ENCODE results near the gene EXOG.

Gene EXOG

DNA sequence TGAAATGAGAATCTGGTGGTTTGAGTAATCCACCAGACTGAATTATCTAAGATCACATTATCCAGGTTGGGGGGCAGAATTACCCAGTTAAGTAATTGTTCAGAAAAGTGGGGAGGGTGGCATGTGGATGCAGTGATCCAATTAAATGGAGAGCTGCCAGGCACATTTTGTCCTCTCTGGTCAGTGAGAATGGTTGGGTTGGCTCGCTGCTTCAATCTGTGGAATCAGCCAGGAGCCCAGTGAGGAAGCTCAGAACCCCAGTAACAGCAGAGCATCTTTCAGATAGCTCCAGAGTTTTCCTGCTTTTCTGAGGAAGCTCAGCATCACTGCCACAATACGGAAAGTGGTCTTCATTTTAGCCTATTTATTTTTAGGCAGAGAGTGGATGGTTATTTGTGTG lies 6.4 kb upstream of the EXOG start:
- H3K4me3 ChIP-seq (ENCODE audit: low read depth in 1 of 2, low read length in 2 of 2): no peak overlapping the region
- no peaks in the 10 kb centered on the region for H3K4me1 ChIP-seq (ENCODE audit: control insufficient read depth in 1 of 2, insufficient read depth in 2 of 2, low read length in 2 of 2)
- no peaks in the 10 kb centered on the region for H3K9me3 ChIP-seq (ENCODE audit: control insufficient read depth in 1 of 2, low read length in 2 of 2)
- H3K36me3 ChIP-seq (ENCODE audit: control insufficient read depth in 1 of 2, insufficient read depth in 2 of 2, low read length in 2 of 2): peaks cover 4 to 8% of the 10 kb centered on the region in 2 donors
- no peaks in the 10 kb centered on the region for H3K27me3 ChIP-seq (ENCODE audit: low read depth, low read length)
- no peak overlapping the region for H3K27ac ChIP-seq (ENCODE audit: low read length)

DNA sequence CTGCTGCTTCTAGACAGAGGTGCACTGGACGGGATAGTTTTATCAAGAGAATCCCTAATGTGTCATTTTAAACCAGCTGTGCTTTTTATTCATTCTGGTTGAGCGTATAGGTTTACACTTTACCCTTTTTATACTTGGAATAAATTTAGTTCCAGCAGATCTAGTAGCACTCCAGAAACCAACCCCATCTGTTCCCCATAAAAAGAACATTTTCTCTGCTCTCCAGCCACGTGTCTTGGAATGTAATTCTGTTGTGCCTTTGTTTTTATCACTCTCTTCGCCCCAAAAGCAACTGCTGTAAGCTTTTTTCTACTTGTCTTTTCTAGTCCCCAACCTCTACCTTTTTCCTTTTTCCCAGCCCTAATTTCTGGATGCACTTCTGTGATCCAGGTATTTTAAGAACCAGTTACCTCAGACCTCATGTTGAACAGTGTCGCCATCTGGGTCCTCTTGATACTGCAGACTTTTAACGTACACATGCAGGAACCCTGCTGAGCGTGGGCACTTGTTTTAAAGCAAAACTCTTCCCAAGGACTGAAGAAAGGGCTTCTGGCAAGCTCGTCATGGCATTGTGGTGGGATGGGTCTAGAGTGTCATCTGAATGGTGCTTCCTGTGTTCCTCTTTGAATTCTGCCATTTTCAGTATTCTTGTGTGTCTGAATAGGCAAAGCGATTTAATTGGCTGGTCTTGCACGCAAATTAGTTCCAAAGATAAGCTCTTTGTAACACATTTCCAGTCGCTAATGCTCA lies 5.7 kb upstream of the EXOG start:
- H3K4me1 ChIP-seq (ENCODE audit: control insufficient read depth in 1 of 2, insufficient read depth in 2 of 2, low read length in 2 of 2): no peaks in the 10 kb centered on the region
- H3K27ac ChIP-seq (ENCODE audit: low read length): no peak overlapping the region
- H3K4me3 ChIP-seq (ENCODE audit: low read depth in 1 of 2, low read length in 2 of 2): no peak overlapping the region
- peaks cover 3 to 4% of the 10 kb centered on the region in 2 donors for H3K36me3 ChIP-seq (ENCODE audit: control insufficient read depth in 1 of 2, insufficient read depth in 2 of 2, low read length in 2 of 2)
- no peaks in the 10 kb centered on the region for H3K27me3 ChIP-seq (ENCODE audit: low read depth, low read length)
- no peaks in the 10 kb centered on the region for H3K9me3 ChIP-seq (ENCODE audit: control insufficient read depth in 1 of 2, low read length in 2 of 2)

GRCh38 chr3:38491215-38491614 lies 4.9 kb upstream of the EXOG start:
- no peak overlapping the region for H3K4me3 ChIP-seq (ENCODE audit: low read depth in 1 of 2, low read length in 2 of 2)
- H3K36me3 ChIP-seq (ENCODE audit: control insufficient read depth in 1 of 2, insufficient read depth in 2 of 2, low read length in 2 of 2): peaks cover 3 to 4% of the 10 kb centered on the region in 2 donors
- H3K27me3 ChIP-seq (ENCODE audit: low read depth, low read length): no peaks in the 10 kb centered on the region
- H3K9me3 ChIP-seq (ENCODE audit: control insufficient read depth in 1 of 2, low read length in 2 of 2): no peaks in the 10 kb centered on the region
- no peaks in the 10 kb centered on the region for H3K4me1 ChIP-seq (ENCODE audit: control insufficient read depth in 1 of 2, insufficient read depth in 2 of 2, low read length in 2 of 2)
- no peak overlapping the region for H3K27ac ChIP-seq (ENCODE audit: low read length)

DNA sequence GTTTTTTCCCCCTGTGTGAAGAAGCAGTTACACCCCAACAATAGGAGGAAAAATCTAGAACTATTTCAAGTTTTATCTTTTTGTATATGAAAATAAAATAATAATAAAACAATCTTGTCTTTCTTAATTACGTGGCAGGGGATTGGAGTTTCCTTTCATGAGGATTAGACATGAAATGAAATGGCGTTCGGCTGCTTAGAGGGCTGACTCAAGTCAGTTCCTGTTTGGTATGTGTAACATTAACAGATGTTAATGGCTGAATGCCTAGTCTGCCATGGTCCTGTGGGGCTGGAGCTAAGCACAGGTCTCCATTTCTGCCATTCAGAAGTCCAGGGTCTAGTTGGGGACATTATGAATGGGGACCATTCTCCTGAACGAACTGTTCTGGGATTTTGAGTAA lies 3.1 kb upstream of the EXOG start:
- H3K36me3 ChIP-seq (ENCODE audit: control insufficient read depth in 1 of 2, insufficient read depth in 2 of 2, low read length in 2 of 2): peaks cover 3 to 4% of the 10 kb centered on the region in 2 donors
- peaks cover 7 to 8% of the 10 kb centered on the region in 2 donors for H3K4me1 ChIP-seq (ENCODE audit: control insufficient read depth in 1 of 2, insufficient read depth in 2 of 2, low read length in 2 of 2)
- no peaks in the 10 kb centered on the region for H3K27me3 ChIP-seq (ENCODE audit: low read depth, low read length)
- H3K9me3 ChIP-seq (ENCODE audit: control insufficient read depth in 1 of 2, low read length in 2 of 2): no peaks in the 10 kb centered on the region
- H3K27ac ChIP-seq (ENCODE audit: low read length): no peak overlapping the region
- H3K4me3 ChIP-seq (ENCODE audit: low read depth in 1 of 2, low read length in 2 of 2): no peak overlapping the region

GRCh38 chr3:38497031-38497430 lies 891 bp downstream of the EXOG start:
- H3K9me3 ChIP-seq (ENCODE audit: control insufficient read depth in 1 of 2, low read length in 2 of 2): no peaks in the 10 kb centered on the region
- H3K27ac ChIP-seq (ENCODE audit: low read length): peak overlapping the region; percentile 45
- peaks cover 11 to 14% of the 10 kb centered on the region in 2 donors for H3K36me3 ChIP-seq (ENCODE audit: control insufficient read depth in 1 of 2, insufficient read depth in 2 of 2, low read length in 2 of 2)
- peak overlapping the region; percentile 81 to 88 for H3K4me3 ChIP-seq (ENCODE audit: low read depth in 1 of 2, low read length in 2 of 2)
- no peaks in the 10 kb centered on the region for H3K27me3 ChIP-seq (ENCODE audit: low read depth, low read length)
- peaks cover 7 to 8% of the 10 kb centered on the region in 2 donors for H3K4me1 ChIP-seq (ENCODE audit: control insufficient read depth in 1 of 2, insufficient read depth in 2 of 2, low read length in 2 of 2)

DNA sequence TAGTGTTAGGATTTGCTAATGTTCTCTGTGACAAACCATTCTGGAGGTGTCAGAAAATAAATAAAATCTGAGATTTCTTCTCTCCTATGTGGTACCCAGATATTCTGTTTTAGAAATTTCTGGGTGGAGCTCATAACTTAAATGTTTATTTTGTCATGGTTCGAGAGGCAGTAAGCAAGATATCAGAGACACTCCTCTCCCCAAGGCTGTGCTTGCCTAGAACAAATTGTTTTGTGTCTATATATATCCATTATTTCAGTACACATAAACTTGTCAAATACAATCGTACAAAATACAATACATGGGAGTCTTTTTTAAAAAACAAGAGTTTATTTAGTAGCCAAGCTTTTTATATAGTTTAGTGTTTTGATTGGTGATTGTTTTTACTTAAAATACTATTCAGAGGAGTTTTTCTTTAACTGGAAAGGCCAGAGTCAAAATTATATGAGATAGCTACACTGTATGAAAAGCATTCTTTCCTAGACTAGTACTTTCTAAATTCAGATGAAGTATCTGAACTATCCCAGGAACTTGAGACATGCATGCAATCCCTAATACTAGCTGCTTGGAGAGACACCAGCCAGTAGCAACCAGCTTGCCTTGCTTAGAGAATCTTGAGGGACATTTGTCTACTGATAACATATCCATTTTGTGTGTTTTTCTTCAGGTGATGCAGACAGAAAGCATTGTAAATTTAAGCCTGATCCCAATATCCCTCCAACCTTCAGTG lies 4.7 kb downstream of the EXOG start:
- no peak overlapping the region for H3K27ac ChIP-seq (ENCODE audit: low read length)
- H3K27me3 ChIP-seq (ENCODE audit: low read depth, low read length): no peaks in the 10 kb centered on the region

GRCh38 chr3:38507120-38507519 lies 11.0 kb downstream of the EXOG start:
- no peak overlapping the region for H3K27ac ChIP-seq (ENCODE audit: low read length)
- H3K36me3 ChIP-seq (ENCODE audit: control insufficient read depth in 1 of 2, insufficient read depth in 2 of 2, low read length in 2 of 2): peaks cover 32 to 51% of the 10 kb centered on the region in 2 donors
- no peaks in the 10 kb centered on the region for H3K27me3 ChIP-seq (ENCODE audit: low read depth, low read length)
- no peaks in the 10 kb centered on the region for H3K9me3 ChIP-seq (ENCODE audit: control insufficient read depth in 1 of 2, low read length in 2 of 2)
- no peaks in the 10 kb centered on the region for H3K4me1 ChIP-seq (ENCODE audit: control insufficient read depth in 1 of 2, insufficient read depth in 2 of 2, low read length in 2 of 2)
- H3K4me3 ChIP-seq (ENCODE audit: low read depth in 1 of 2, low read length in 2 of 2): no peak overlapping the region

More for the DNA sequence above, 4.7 kb downstream of the EXOG start:
- Histone ChIP-seq H3K9me3 (ENCODE audit: control insufficient read depth in 1 of 2, low read length in 2 of 2) (no peaks in the 10 kb centered on the region), H3K36me3 (ENCODE audit: control insufficient read depth in 1 of 2, insufficient read depth in 2 of 2, low read length in 2 of 2) (peaks cover 18 to 33% of the 10 kb centered on the region in 2 donors), H3K4me3 (ENCODE audit: low read depth in 1 of 2, low read length in 2 of 2) (no peak overlapping the region), H3K4me1 (ENCODE audit: control insufficient read depth in 1 of 2, insufficient read depth in 2 of 2, low read length in 2 of 2) (peaks cover 7 to 8% of the 10 kb centered on the region in 2 donors)

DNA sequence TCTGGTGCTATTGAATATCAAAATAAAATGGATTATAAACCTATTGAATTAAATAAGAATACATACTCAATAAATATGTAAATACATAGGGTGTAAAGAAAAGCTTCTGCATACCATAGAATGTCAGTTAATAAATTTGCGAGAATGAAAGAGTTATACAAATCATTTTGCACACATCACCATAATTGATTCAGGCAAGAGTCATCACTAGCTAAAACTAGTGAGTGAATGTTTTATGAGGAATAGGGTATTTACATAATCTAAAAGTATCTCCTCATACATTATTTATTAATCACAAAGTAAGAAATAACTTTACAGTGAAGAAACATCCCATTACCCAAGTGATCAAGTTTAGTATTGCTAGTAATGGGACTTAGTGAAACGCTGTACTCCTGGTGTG lies 13.6 kb downstream of the EXOG start:
- peaks cover 35 to 56% of the 10 kb centered on the region in 2 donors for H3K36me3 ChIP-seq (ENCODE audit: control insufficient read depth in 1 of 2, insufficient read depth in 2 of 2, low read length in 2 of 2)
- H3K27me3 ChIP-seq (ENCODE audit: low read depth, low read length): no peaks in the 10 kb centered on the region
- H3K27ac ChIP-seq (ENCODE audit: low read length): no peak overlapping the region
- H3K4me1 ChIP-seq (ENCODE audit: control insufficient read depth in 1 of 2, insufficient read depth in 2 of 2, low read length in 2 of 2): no peaks in the 10 kb centered on the region
- H3K4me3 ChIP-seq (ENCODE audit: low read depth in 1 of 2, low read length in 2 of 2): no peak overlapping the region
- H3K9me3 ChIP-seq (ENCODE audit: control insufficient read depth in 1 of 2, low read length in 2 of 2): no peaks in the 10 kb centered on the region

GRCh38 chr3:38510631-38511030 lies 14.5 kb downstream of the EXOG start:
- H3K27ac ChIP-seq (ENCODE audit: low read length): no peak overlapping the region
- no peaks in the 10 kb centered on the region for H3K9me3 ChIP-seq (ENCODE audit: control insufficient read depth in 1 of 2, low read length in 2 of 2)
- no peaks in the 10 kb centered on the region for H3K4me1 ChIP-seq (ENCODE audit: control insufficient read depth in 1 of 2, insufficient read depth in 2 of 2, low read length in 2 of 2)
- peaks cover 35 to 55% of the 10 kb centered on the region in 2 donors for H3K36me3 ChIP-seq (ENCODE audit: control insufficient read depth in 1 of 2, insufficient read depth in 2 of 2, low read length in 2 of 2)
- H3K27me3 ChIP-seq (ENCODE audit: low read depth, low read length): no peaks in the 10 kb centered on the region
- H3K4me3 ChIP-seq (ENCODE audit: low read depth in 1 of 2, low read length in 2 of 2): no peak overlapping the region

GRCh38 chr3:38511546-38511945 lies 15.4 kb downstream of the EXOG start:
- H3K36me3 ChIP-seq (ENCODE audit: control insufficient read depth in 1 of 2, insufficient read depth in 2 of 2, low read length in 2 of 2): peaks cover 35 to 57% of the 10 kb centered on the region in 2 donors
- H3K9me3 ChIP-seq (ENCODE audit: control insufficient read depth in 1 of 2, low read length in 2 of 2): no peaks in the 10 kb centered on the region
- H3K4me3 ChIP-seq (ENCODE audit: low read depth in 1 of 2, low read length in 2 of 2): no peak overlapping the region
- H3K4me1 ChIP-seq (ENCODE audit: control insufficient read depth in 1 of 2, insufficient read depth in 2 of 2, low read length in 2 of 2): no peaks in the 10 kb centered on the region
- no peak overlapping the region for H3K27ac ChIP-seq (ENCODE audit: low read length)
- no peaks in the 10 kb centered on the region for H3K27me3 ChIP-seq (ENCODE audit: low read depth, low read length)

DNA sequence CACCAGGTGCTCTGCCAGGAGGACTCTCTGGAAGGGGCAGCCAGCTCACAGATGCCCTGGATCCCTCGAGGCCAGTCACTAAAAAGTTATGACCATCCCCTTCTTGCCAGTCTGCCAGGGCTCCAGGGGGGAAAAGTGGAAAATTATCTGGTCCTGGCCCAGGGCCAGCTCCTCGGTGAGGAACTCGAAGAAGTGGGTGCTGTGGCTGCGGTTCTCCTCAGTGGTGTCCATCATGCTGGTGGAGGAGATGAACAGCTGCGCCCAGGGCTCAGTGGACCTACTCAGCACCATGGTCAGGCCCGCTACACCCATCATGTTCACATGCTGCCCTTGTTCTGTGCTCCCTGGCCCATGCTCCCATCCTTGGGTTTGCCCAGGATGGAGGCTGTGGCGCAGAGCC lies 19.2 kb downstream of the EXOG start:
- Histone ChIP-seq H3K4me3 (ENCODE audit: low read depth in 1 of 2, low read length in 2 of 2) (no peak overlapping the region), H3K27me3 (ENCODE audit: low read depth, low read length) (no peaks in the 10 kb centered on the region), H3K9me3 (ENCODE audit: control insufficient read depth in 1 of 2, low read length in 2 of 2) (no peaks in the 10 kb centered on the region), H3K36me3 (ENCODE audit: control insufficient read depth in 1 of 2, insufficient read depth in 2 of 2, low read length in 2 of 2) (peaks cover 13 to 47% of the 10 kb centered on the region in 2 donors), H3K27ac (ENCODE audit: low read length) (no peak overlapping the region), H3K4me1 (ENCODE audit: control insufficient read depth in 1 of 2, insufficient read depth in 2 of 2, low read length in 2 of 2) (no peaks in the 10 kb centered on the region)

Measured in muscle layer of duodenum (tissue), 2 donors.